NCI-H345 treated with DMSO at 0.1 percent for 48 hours (cell line): ENCODE results near the gene STRIP2.
"Not testable (repeated sequence)": the region's sequence is repeated elsewhere in the genome, so short reads cannot be mapped to it uniquely, and the experiment has no call there.

Source experiments
- DNase-seq: peaks from one replicate; lab custom pipeline; 2025; ENCODE audit not compliant: unreplicated experiment; lab: John Stamatoyannopoulos, UW

Gene STRIP2

GRCh38 chr7:129452589-129453231 lies 18.5 kb downstream of the STRIP2 start:
- DNase-seq = no peak

- no peak for DNase-seq
Observed at GRCh38 chr7:129453510-129454248, 19.4 kb downstream of the STRIP2 start.

GRCh38 chr7:129454249-129454551 lies 20.0 kb downstream of the STRIP2 start:
- DNase-seq = no peak

GRCh38 chr7:129456421-129456820 lies 22.2 kb downstream of the STRIP2 start:
- no peak for DNase-seq

GRCh38 chr7:129457101-129457500 lies 22.9 kb downstream of the STRIP2 start:
- DNase-seq = no peak

- DNase-seq = no peak
Observed at GRCh38 chr7:129458171-129458570, 23.9 kb downstream of the STRIP2 start.

GRCh38 chr7:129461809-129462208 lies 27.6 kb downstream of the STRIP2 start:
- no peak for DNase-seq

- DNase-seq = no peak
Observed at GRCh38 chr7:129462420-129462819, 28.2 kb downstream of the STRIP2 start.

GRCh38 chr7:129464194-129464593 lies 30.0 kb downstream of the STRIP2 start:
- no peak for DNase-seq

GRCh38 chr7:129465080-129465479 lies 30.8 kb downstream of the STRIP2 start:
- DNase-seq = no peak

GRCh38 chr7:129466796-129467195 lies 32.6 kb downstream of the STRIP2 start:
- no peak for DNase-seq

- no peak for DNase-seq
Observed at GRCh38 chr7:129468087-129468486, 33.9 kb downstream of the STRIP2 start.

- no peak for DNase-seq
Observed at GRCh38 chr7:129468547-129468946, 34.3 kb downstream of the STRIP2 start.

GRCh38 chr7:129469930-129470329 lies 35.7 kb downstream of the STRIP2 start:
- DNase-seq = no peak

- DNase-seq = no peak
Observed at GRCh38 chr7:129470411-129470810, 36.2 kb downstream of the STRIP2 start.

GRCh38 chr7:129471402-129471827 lies 37.2 kb downstream of the STRIP2 start:
- no peak for DNase-seq

GRCh38 chr7:129475931-129476330 lies 41.7 kb downstream of the STRIP2 start:
- DNase-seq = not testable (repeated sequence)

- not testable (repeated sequence) for DNase-seq
Observed at GRCh38 chr7:129476398-129476797, 42.2 kb downstream of the STRIP2 start.

GRCh38 chr7:129479831-129480230 lies 45.6 kb downstream of the STRIP2 start:
- DNase-seq = no peak

- DNase-seq = no peak
Observed at GRCh38 chr7:129480674-129481363, 46.6 kb downstream of the STRIP2 start.

GRCh38 chr7:129481376-129481775 lies 47.1 kb downstream of the STRIP2 start:
- DNase-seq = not testable (repeated sequence)

GRCh38 chr7:129482781-129483180 lies 48.5 kb downstream of the STRIP2 start:
- DNase-seq = no peak
